Upper lobe of left lung (tissue), 4 donors: ENCODE measurements around the gene GPR34.

Experiments used
- EP300 ChIP-seq, 4 donors: sonication (generic); formaldehyde crosslinking; IDR thresholded peaks; one replicate each; pipeline ENCODE4 v1.5.1; 2017; ENCODE audit warnings: antibody characterized with exemption in 4 of 4, control low read depth in 2 of 4
- POLR2A ChIP-seq, 4 donors: fragments of 450-650 bp; IDR thresholded peaks; one replicate each; pipeline ENCODE4 v1.5.1; 2016 to 2017; ENCODE audit warnings: antibody characterized with exemption in 4 of 4, mild to moderate bottlenecking in 2 of 4
- TF ChIP-seq, protein P1 (sequence below), 6 experiments: fragments of 450-650 bp in 4 of 6; fragments of 200-600 bp in 2 of 6; sonication (generic) in 2 of 6; IDR thresholded peaks; one replicate each; pipeline ENCODE4 v1.5.1; 2016 to 2019; ENCODE audit warnings: antibody characterized with exemption in 6 of 6

DNA sequence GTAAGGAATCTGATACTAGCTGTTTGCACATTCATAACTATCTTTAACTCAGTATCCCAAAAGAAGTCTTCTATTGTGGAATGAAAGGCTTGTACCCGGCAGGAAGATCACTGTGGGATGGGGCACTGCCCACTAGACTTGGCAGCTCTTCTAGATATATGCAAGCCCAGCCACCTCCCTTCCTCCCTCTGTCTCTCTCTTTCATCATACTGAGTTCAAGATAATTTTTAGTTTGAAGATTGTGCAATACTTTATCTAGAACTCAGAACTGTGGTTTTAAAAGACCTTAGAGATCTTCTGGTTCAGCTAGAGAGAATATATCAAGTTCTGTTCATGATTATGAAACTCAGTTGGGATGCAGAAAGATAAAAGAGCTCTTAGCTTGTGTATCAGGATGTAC lies 22.5 kb upstream of the GPR34 start:
- TF ChIP-seq, protein P1, sequence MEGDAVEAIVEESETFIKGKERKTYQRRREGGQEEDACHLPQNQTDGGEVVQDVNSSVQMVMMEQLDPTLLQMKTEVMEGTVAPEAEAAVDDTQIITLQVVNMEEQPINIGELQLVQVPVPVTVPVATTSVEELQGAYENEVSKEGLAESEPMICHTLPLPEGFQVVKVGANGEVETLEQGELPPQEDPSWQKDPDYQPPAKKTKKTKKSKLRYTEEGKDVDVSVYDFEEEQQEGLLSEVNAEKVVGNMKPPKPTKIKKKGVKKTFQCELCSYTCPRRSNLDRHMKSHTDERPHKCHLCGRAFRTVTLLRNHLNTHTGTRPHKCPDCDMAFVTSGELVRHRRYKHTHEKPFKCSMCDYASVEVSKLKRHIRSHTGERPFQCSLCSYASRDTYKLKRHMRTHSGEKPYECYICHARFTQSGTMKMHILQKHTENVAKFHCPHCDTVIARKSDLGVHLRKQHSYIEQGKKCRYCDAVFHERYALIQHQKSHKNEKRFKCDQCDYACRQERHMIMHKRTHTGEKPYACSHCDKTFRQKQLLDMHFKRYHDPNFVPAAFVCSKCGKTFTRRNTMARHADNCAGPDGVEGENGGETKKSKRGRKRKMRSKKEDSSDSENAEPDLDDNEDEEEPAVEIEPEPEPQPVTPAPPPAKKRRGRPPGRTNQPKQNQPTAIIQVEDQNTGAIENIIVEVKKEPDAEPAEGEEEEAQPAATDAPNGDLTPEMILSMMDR (IDR thresholded peaks at IDR 0.05): no peak
- TF ChIP-seq POLR2A (IDR thresholded peaks at IDR 0.05): no peak
- TF ChIP-seq EP300 (IDR thresholded peaks at IDR 0.05): no peak
